Panc1 (cell line): ENCODE measurements around the gene TLE5.

Source experiments
- POLR2AphosphoS5 ChIP-seq: IDR thresholded peaks from 2 replicates; pipeline ENCODE4 v1.6.1; 2012; ENCODE audit warnings: mild to moderate bottlenecking, low read depth, low read length, moderate library complexity
- SIN3A ChIP-seq: IDR thresholded peaks from 2 replicates; pipeline ENCODE4 v1.6.1; 2012; ENCODE audit warnings: low read depth, mild to moderate bottlenecking, low read length, moderate library complexity, borderline replicate concordance; ENCODE audit not compliant: insufficient read depth
- TF ChIP-seq, protein P1 (sequence below): fragments of 450-650 bp; IDR thresholded peaks from 2 replicates; pipeline ENCODE4 v1.5.1; 2017; ENCODE audit warnings: mild to moderate bottlenecking

DNA sequence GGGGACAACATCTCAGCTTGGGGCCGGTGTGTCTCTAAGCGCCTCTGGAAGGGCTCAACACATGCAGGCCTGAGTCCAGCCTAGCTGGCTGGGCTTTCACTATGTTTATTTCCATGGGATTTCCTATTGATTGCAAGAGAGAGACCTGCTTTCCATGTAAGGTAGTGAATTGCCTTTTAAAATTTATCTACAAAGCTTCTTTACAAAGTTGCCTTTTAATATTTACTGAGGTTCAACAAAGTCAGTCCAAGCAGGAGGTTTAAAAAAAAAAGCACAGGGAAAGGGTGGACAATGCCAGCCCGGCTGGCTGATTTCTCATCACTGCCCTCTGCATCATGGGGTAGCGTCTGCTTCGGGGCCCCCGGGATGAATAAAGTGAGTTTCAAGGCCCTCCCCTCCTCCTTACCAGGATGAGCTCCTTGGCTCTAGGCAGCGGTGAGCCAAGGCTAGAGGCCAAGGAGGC lies 49.0 kb downstream of the TLE5 start:
- TF ChIP-seq, protein P1, sequence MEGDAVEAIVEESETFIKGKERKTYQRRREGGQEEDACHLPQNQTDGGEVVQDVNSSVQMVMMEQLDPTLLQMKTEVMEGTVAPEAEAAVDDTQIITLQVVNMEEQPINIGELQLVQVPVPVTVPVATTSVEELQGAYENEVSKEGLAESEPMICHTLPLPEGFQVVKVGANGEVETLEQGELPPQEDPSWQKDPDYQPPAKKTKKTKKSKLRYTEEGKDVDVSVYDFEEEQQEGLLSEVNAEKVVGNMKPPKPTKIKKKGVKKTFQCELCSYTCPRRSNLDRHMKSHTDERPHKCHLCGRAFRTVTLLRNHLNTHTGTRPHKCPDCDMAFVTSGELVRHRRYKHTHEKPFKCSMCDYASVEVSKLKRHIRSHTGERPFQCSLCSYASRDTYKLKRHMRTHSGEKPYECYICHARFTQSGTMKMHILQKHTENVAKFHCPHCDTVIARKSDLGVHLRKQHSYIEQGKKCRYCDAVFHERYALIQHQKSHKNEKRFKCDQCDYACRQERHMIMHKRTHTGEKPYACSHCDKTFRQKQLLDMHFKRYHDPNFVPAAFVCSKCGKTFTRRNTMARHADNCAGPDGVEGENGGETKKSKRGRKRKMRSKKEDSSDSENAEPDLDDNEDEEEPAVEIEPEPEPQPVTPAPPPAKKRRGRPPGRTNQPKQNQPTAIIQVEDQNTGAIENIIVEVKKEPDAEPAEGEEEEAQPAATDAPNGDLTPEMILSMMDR: no peak
- TF ChIP-seq POLR2AphosphoS5 (no peak), SIN3A (no peak)
